GM12878 (cell line): ENCODE measurements around the gene MTA3. TPM values are rescaled to one million over a fixed set of nuclear protein-coding genes. Genes with fewer than 3 reads are reported as not detected.

Experiments used
- ATAC-seq: fragments of 200-7000 bp; cut with Tn5 transposase; 3 replicates; pipeline ENCODE4 v1.9.1; 2020; ENCODE audit warnings: mild to moderate bottlenecking, moderate library complexity
- BruUV-seq: library from RNA; stranded (reverse); fragments of 400-500 nt; replicated peaks from 2 replicates; lab custom pipeline; 2021; lab: Mats Ljungman, UMichigan
- CTCF ChIA-PET: fragments of 300-600 bp; sonication (Branson Sonifier 250); formaldehyde crosslinking; extraction: SDS; loops from one replicate; lab custom pipeline; 2021; ENCODE audit warnings: inconsistent platforms; lab: Yijun Ruan, JAX
- POLR2A ChIA-PET: fragments of 350-600 bp; formaldehyde crosslinking; extraction: SDS; loops from one replicate; lab custom pipeline; 2021; ENCODE audit warnings: inconsistent platforms; lab: Charles Lee
- RAD21 ChIA-PET: fragments of 300-600 bp; sonication (Branson Sonifier 250); formaldehyde crosslinking; loops from one replicate; lab custom pipeline; 2023; ENCODE audit warnings: antibody characterized with exemption; ENCODE audit not compliant: unreplicated experiment; lab: Charles Lee
- SMC1A ChIA-PET: fragments of 300-600 bp; sonication (Branson Sonifier 250); formaldehyde crosslinking; loops from one replicate; lab custom pipeline; 2023; ENCODE audit not compliant: unreplicated experiment, uncharacterized antibody; lab: Charles Lee
- DNase-seq: peaks from one replicate; pipeline ENCODE4 v3.0.0-alpha.2; 2011; ENCODE audit warnings: low read depth, low spot score
- FAIRE-seq: peaks from 3 replicates; lab custom pipeline; 2011; peaks lifted over from hg19 to GRCh38; lab: Jason Lieb, UNC
- H2AFZ ChIP-seq: 2 replicates; pipeline ENCODE4 v1.6.0; 2011; ENCODE audit warnings: low read depth, low read length, control low read depth; ENCODE audit not compliant: control insufficient read depth
- H3K27ac ChIP-seq: 2 replicates; pipeline ENCODE4 v1.5.1; 2011; ENCODE audit warnings: control low read depth; ENCODE audit not compliant: control insufficient read depth, insufficient read depth
- H3K27me3 ChIP-seq, 2 experiments: replicated peaks in 1 of 2; 2 replicates each; pipeline versions ENCODE4 v1.6.0 to v1.6.1; 2011; ENCODE audit warnings: low read length in 1 of 2; ENCODE audit not compliant: control insufficient read depth in 2 of 2, insufficient read depth in 2 of 2
- H3K36me3 ChIP-seq, 2 experiments: 2 replicates each; pipeline ENCODE4 v1.5.1; 2011; ENCODE audit warnings: low read length in 1 of 2; ENCODE audit not compliant: control insufficient read depth in 2 of 2, insufficient read depth in 2 of 2
- H3K4me1 ChIP-seq: 2 replicates; pipeline ENCODE4 v1.6.1; 2011; ENCODE audit warnings: mild to moderate bottlenecking, low read length, moderate library complexity, mixed read lengths; ENCODE audit not compliant: control insufficient read depth, insufficient read depth
- H3K4me2 ChIP-seq: 2 replicates; pipeline ENCODE4 v1.6.0; 2011; ENCODE audit warnings: control low read depth; ENCODE audit not compliant: control insufficient read depth, insufficient read depth
- H3K4me3 ChIP-seq: fragments of 200-600 bp; sonication (generic); 2 replicates; pipeline ENCODE4 v1.5.1; 2016
- H3K79me2 ChIP-seq: 2 replicates; pipeline ENCODE4 v1.6.0; 2011; ENCODE audit warnings: low read length; ENCODE audit not compliant: control insufficient read depth, insufficient read depth
- H3K9ac ChIP-seq: 2 replicates; pipeline ENCODE4 v1.8.0; 2011; ENCODE audit warnings: low read length, control low read depth, mixed read lengths; ENCODE audit not compliant: control insufficient read depth, insufficient read depth
- H3K9me3 ChIP-seq: replicated peaks from 3 replicates; pipeline ENCODE4 v1.5.1; 2011; ENCODE audit warnings: mild to moderate bottlenecking, low read length; ENCODE audit not compliant: control insufficient read depth, insufficient read depth
- H4K20me1 ChIP-seq: 2 replicates; pipeline ENCODE4 v1.6.0; 2011; ENCODE audit not compliant: control insufficient read depth, insufficient read depth
- BMI1 ChIP-seq: fragments of 450-650 bp; IDR thresholded peaks from 2 replicates; pipeline ENCODE4 v1.6.1; 2016; ENCODE audit warnings: mild to moderate bottlenecking, moderate library complexity, borderline replicate concordance
- MTA3 ChIP-seq: IDR thresholded peaks from 2 replicates; pipeline ENCODE4 v1.6.1; 2012; ENCODE audit warnings: low read length, inconsistent platforms, borderline replicate concordance
- NFYB ChIP-seq: IDR thresholded peaks from 2 replicates; pipeline ENCODE4 v1.6.1; 2011; ENCODE audit warnings: low read depth, mild to moderate bottlenecking, low read length, improper control_type of control experiment, moderate library complexity; ENCODE audit not compliant: insufficient read depth
- NR2C2 ChIP-seq: IDR thresholded peaks from 2 replicates; pipeline ENCODE4 v1.6.1; 2011; ENCODE audit warnings: borderline replicate concordance, low read depth; ENCODE audit not compliant: control insufficient read depth, insufficient read length
- PAX5 ChIP-seq: IDR thresholded peaks from 2 replicates; pipeline ENCODE4 v1.6.1; 2011; ENCODE audit warnings: low read depth, low read length, borderline replicate concordance
- POLR2AphosphoS2 ChIP-seq: IDR thresholded peaks from 2 replicates; pipeline ENCODE4 v1.6.1; 2011; ENCODE audit warnings: low read depth, mild to moderate bottlenecking, low read length, improper control_type of control experiment, moderate library complexity
- POU2F2 ChIP-seq: IDR thresholded peaks from 3 replicates; pipeline ENCODE4 v1.6.1; 2011; ENCODE audit warnings: low read depth, mild to moderate bottlenecking, low read length, borderline replicate concordance
- STAT3 ChIP-seq: IDR thresholded peaks from 2 replicates; pipeline ENCODE4 v1.6.1; 2011; ENCODE audit warnings: low read depth, low read length, improper control_type of control experiment
- TCF3 ChIP-seq: IDR thresholded peaks from 2 replicates; pipeline ENCODE4 v1.6.1; 2012; ENCODE audit warnings: low read depth, mild to moderate bottlenecking, low read length, borderline replicate concordance; ENCODE audit not compliant: insufficient read depth
- ZNF622 ChIP-seq: fragments of 450-650 bp; IDR thresholded peaks from 2 replicates; pipeline ENCODE4 v1.6.1; 2017; ENCODE audit warnings: mild to moderate bottlenecking, inconsistent platforms
- ZSCAN29 ChIP-seq: fragments of 450-650 bp; IDR thresholded peaks from 2 replicates; pipeline ENCODE4 v1.6.1; 2017; ENCODE audit warnings: mild to moderate bottlenecking, moderate library complexity
- WGBS: methylation state at CpG from one replicate; pipeline ENCODE4 v1.1.6; 2016; ENCODE audit warnings: low lambda C conversion rate; ENCODE audit not compliant: insufficient replicate concordance, insufficient coverage; ENCODE audit errors: missing lambda C conversion rate; 5-methylcytosine and 5-hydroxymethylcytosine counted together
- in situ Hi-C: fragments of 300-500 bp; cut with MboI; formaldehyde crosslinking; loops from 9 replicates; pipeline ENCODE4 v1.14.3; 2018; ENCODE audit warnings: mixed read lengths
- intact Hi-C: fragments of 100-400 bp; cut with micrococcal nuclease; formaldehyde crosslinking; loops from one replicate; pipeline ENCODE4 v1.14.2; 2022; ENCODE audit not compliant: unreplicated experiment
- polyA plus RNA-seq, 11 experiments: library from polyadenylated mRNA; depleted of rRNA in 4 of 11; unstranded in 6 of 11; stranded (reverse) in 5 of 11; fragments of >200 nt; fragmentation: Nextera tagmentation in 4 of 11; fragmentation: Illumina TruSeq in 1 of 11; extraction: Ambion mirVana in 4 of 11; extraction: Trizol in 1 of 11; gene quantifications; 1 replicate in 1 of 11; 2 replicates in 10 of 11; pipeline versions ENCODE4 v1.2.1 to v1.2.3, GENCODE V29; 2011 to 2016; ENCODE audit warnings: inconsistent platforms in 2 of 11, missing spikeins in 2 of 11, low read depth in 1 of 11
- total RNA-seq, 4 experiments: library from RNA; depleted of rRNA in 3 of 4; stranded (reverse); fragments of >200 nt in 3 of 4; fragmentation: Illumina TruSeq in 1 of 4; extraction: Trizol in 1 of 4; gene quantifications; 2 replicates each; pipeline versions ENCODE4 v1.2.1 to v1.2.3, GENCODE V29; 2013 to 2021
- TF ChIP-seq, protein P1 (sequence below): fragments of 450-650 bp; formaldehyde crosslinking; IDR thresholded peaks from 2 replicates; pipeline ENCODE4 v1.5.0; 2022; ENCODE audit warnings: mild to moderate bottlenecking, missing genetic modification characterization
- TF ChIP-seq, protein P2 (sequence below), 3 experiments: IDR thresholded peaks in 2 of 3; conservative IDR thresholded peaks in 1 of 3; 2 replicates each; pipeline ENCODE4 v1.5.1; 2011; ENCODE audit warnings: low read depth in 3 of 3, low read length in 3 of 3, mild to moderate bottlenecking in 3 of 3, control low read depth in 2 of 3, moderate library complexity in 2 of 3, inconsistent platforms in 1 of 3, mixed read lengths in 1 of 3; ENCODE audit not compliant: control insufficient read depth in 2 of 3, insufficient read depth in 1 of 3; ENCODE audit errors: extremely low read depth in 1 of 3
- TF ChIP-seq, protein P3 (sequence below): fragments of 450-650 bp; IDR thresholded peaks from 2 replicates; pipeline ENCODE4 v1.6.1; 2017; ENCODE audit warnings: mild to moderate bottlenecking, moderate library complexity

The MTA3 gene
- total and polyA plus RNA-seq, 10 of the 15 experiments (the other 5 are each of a cell fraction or from before 2014, with no cell fraction given) = 17.6 to 45.5 (median 26.5) TPM

- TF ChIP-seq, protein P1, sequence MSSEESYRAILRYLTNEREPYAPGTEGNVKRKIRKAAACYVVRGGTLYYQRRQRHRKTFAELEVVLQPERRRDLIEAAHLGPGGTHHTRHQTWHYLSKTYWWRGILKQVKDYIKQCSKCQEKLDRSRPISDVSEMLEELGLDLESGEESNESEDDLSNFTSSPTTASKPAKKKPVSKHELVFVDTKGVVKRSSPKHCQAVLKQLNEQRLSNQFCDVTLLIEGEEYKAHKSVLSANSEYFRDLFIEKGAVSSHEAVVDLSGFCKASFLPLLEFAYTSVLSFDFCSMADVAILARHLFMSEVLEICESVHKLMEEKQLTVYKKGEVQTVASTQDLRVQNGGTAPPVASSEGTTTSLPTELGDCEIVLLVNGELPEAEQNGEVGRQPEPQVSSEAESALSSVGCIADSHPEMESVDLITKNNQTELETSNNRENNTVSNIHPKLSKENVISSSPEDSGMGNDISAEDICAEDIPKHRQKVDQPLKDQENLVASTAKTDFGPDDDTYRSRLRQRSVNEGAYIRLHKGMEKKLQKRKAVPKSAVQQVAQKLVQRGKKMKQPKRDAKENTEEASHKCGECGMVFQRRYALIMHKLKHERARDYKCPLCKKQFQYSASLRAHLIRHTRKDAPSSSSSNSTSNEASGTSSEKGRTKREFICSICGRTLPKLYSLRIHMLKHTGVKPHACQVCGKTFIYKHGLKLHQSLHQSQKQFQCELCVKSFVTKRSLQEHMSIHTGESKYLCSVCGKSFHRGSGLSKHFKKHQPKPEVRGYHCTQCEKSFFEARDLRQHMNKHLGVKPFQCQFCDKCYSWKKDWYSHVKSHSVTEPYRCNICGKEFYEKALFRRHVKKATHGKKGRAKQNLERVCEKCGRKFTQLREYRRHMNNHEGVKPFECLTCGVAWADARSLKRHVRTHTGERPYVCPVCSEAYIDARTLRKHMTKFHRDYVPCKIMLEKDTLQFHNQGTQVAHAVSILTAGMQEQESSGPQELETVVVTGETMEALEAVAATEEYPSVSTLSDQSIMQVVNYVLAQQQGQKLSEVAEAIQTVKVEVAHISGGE (CRISPR knock-in tag) = no peak
- TF ChIP-seq NFYB = no peak
- TF ChIP-seq BMI1 = no peak
- no peak for TF ChIP-seq PAX5
- TF ChIP-seq, protein P2, sequence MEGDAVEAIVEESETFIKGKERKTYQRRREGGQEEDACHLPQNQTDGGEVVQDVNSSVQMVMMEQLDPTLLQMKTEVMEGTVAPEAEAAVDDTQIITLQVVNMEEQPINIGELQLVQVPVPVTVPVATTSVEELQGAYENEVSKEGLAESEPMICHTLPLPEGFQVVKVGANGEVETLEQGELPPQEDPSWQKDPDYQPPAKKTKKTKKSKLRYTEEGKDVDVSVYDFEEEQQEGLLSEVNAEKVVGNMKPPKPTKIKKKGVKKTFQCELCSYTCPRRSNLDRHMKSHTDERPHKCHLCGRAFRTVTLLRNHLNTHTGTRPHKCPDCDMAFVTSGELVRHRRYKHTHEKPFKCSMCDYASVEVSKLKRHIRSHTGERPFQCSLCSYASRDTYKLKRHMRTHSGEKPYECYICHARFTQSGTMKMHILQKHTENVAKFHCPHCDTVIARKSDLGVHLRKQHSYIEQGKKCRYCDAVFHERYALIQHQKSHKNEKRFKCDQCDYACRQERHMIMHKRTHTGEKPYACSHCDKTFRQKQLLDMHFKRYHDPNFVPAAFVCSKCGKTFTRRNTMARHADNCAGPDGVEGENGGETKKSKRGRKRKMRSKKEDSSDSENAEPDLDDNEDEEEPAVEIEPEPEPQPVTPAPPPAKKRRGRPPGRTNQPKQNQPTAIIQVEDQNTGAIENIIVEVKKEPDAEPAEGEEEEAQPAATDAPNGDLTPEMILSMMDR (IDR thresholded peaks at IDR 0.05 in 2 of 3, conservative IDR thresholded peaks at IDR 0.05 in 1 of 3; ENCODE audit: control insufficient read depth in 2 of 3, extremely low read depth in 1 of 3, insufficient read depth in 1 of 3, low read depth in 3 of 3, low read length in 3 of 3) = no peak
Observed at GRCh38 chr2:42764096-42764495, 195.7 kb downstream of the MTA3 start, which contains the start of gene OXER1 (continued).

DNA sequence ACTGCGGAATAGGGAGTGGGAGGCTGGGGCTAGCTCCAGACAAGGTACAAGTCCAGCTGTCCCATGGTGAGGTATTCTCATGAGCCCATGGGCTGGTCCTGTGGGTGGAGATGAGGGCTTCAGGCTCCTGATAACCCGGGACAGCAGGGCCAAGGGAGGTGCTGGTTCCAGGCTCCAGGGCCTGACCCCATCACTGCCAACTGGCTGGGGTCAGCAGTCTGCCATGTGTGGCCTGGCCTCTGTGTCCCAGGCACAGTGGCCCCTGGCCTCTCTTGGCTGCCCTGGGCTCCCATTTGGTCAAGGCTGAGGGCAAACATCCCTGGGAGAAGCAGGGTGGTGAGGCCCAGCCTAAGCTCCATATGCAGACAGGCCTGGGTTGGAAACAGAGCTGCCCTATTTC lies 196.5 kb downstream of the MTA3 start:
- BruUV-seq = no TSS peak
- SMC1A ChIA-PET = no interaction called here
- POLR2A ChIA-PET = no interaction called here
- no peaks in the 10 kb centered on the region for H4K20me1 ChIP-seq
- CTCF ChIA-PET = no interaction called here
- H3K79me2 ChIP-seq = no peaks in the 10 kb centered on the region
- no peaks in the 10 kb centered on the region for H3K27me3 ChIP-seq
- H3K4me3 ChIP-seq = no peak overlapping the region
- H3K9me3 ChIP-seq = no peaks in the 10 kb centered on the region
- H3K4me2 ChIP-seq = no peak overlapping the region
- RAD21 ChIA-PET = interaction anchor here (1.8 kb wide), 1 partner anchor 28 kb away, joined by 4 read pairs; the partner anchor contains the start of gene HAAO
- no peak overlapping the region for H3K27ac ChIP-seq
- H3K36me3 ChIP-seq = no peaks in the 10 kb centered on the region; a peak in 2 of 4 replicates
- no peak for ATAC-seq
- no peaks in the 10 kb centered on the region for H3K4me1 ChIP-seq
- H2AFZ ChIP-seq = no peak overlapping the region
- H3K9ac ChIP-seq = no peak overlapping the region
- intact Hi-C loops = no loop called here
- no peak for DNase-seq
- WGBS = 75% methylated on average over 2 of the region's 2 CpGs
- in situ Hi-C loops = no loop called here
- no peak for FAIRE-seq
- TF ChIP-seq NR2C2 (no peak), TCF3 (no peak), ZSCAN29 (no peak), POLR2AphosphoS2 (no peak), MTA3 (no peak), STAT3 (no peak), ZNF622 (no peak), POU2F2 (no peak)
- TF ChIP-seq, protein P3, sequence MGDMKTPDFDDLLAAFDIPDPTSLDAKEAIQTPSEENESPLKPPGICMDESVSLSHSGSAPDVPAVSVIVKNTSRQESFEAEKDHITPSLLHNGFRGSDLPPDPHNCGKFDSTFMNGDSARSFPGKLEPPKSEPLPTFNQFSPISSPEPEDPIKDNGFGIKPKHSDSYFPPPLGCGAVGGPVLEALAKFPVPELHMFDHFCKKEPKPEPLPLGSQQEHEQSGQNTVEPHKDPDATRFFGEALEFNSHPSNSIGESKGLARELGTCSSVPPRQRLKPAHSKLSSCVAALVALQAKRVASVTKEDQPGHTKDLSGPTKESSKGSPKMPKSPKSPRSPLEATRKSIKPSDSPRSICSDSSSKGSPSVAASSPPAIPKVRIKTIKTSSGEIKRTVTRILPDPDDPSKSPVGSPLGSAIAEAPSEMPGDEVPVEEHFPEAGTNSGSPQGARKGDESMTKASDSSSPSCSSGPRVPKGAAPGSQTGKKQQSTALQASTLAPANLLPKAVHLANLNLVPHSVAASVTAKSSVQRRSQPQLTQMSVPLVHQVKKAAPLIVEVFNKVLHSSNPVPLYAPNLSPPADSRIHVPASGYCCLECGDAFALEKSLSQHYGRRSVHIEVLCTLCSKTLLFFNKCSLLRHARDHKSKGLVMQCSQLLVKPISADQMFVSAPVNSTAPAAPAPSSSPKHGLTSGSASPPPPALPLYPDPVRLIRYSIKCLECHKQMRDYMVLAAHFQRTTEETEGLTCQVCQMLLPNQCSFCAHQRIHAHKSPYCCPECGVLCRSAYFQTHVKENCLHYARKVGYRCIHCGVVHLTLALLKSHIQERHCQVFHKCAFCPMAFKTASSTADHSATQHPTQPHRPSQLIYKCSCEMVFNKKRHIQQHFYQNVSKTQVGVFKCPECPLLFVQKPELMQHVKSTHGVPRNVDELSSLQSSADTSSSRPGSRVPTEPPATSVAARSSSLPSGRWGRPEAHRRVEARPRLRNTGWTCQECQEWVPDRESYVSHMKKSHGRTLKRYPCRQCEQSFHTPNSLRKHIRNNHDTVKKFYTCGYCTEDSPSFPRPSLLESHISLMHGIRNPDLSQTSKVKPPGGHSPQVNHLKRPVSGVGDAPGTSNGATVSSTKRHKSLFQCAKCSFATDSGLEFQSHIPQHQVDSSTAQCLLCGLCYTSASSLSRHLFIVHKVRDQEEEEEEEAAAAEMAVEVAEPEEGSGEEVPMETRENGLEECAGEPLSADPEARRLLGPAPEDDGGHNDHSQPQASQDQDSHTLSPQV = no peak
